T follicular helper cell (primary cell): ENCODE results near the gene RALBP1.

ENCODE experiments used
- DNase-seq: peaks from one replicate; pipeline ENCODE4 v3.0.0-alpha.2; 2020; ENCODE audit warnings: low read depth

Gene RALBP1

GRCh38 chr18:9547782-9548181 is 72.5 kb downstream of the RALBP1 start:
- DNase-seq: no peak

- DNase-seq: no peak
Measured at GRCh38 chr18:9549405-9549804, 74.1 kb downstream of the RALBP1 start.

DNA sequence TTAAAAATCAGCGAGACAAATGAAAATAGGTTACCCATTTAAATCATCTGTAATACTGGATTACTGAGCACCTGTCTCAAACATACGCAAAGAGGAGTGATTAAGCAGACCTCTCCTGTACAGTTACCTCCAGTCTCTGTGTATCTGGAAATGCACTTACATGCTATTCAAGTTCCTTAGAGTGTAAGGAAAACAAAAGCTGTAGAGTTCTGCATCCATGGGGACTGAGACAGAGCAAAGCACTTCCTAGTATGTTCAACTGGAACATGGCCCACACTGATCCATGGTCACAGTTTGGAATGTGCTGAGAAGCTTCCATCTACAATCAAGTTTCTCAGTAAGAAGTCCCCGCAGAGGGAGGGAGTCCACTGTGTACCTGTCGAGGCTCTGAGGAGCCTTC is 75.1 kb downstream of the RALBP1 start:
- no peak for DNase-seq

GRCh38 chr18:9552191-9552590 is 76.9 kb downstream of the RALBP1 start:
- no peak for DNase-seq

GRCh38 chr18:9552616-9553015 is 77.3 kb downstream of the RALBP1 start:
- no peak for DNase-seq

- DNase-seq: no peak
Measured at GRCh38 chr18:9557250-9557943, 82.1 kb downstream of the RALBP1 start.

DNA sequence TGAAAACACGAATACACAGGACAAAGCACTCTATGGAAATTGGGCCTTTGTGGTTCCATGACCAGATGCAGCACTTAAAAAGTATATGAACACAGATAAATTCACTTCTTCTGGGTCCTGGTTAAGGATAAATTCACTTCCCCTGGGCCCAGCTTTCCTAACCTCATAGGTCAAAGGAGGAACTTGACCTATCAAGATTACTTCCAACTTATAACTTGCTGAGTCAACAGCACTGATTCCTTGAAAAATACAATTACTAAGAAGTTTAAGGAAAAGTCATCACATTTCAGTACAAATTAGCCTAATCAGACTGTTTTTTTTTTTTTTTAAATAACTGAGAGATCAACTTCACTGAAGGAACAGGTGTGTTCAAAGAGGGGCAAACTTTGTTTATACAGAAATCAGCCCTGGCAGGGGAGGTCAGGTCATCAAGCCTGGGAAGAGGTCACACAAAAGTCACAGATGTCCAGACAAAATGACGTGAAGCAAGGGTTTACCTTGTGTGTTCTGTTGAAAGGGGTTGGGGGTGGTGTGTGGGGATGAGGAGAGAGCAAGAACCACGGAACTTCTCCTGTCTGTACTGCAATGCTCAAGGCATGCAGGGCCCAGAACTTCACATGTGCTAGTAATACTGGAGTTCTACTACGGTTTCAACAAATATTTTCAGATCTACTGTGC is 83.2 kb downstream of the RALBP1 start:
- DNase-seq: no peak

DNA sequence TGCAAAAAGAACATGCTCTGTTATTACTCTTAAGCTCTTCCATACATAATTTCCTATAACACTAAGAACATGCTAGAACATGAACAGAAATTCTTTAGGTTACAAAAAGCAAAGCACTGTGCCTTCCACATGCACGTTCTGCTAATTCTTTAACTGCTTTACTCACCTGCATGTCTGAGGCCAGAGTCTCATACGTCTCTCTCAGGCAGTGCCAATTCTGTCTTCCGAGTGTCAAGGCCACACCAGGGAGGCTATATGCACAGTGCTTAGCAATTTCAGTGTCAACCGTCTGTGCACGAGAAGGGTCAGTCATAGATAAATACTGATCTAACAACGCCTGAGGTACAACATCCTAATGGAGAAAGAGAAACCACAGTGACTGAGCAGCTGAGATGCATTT is 83.9 kb downstream of the RALBP1 start:
- DNase-seq: no peak

- no peak for DNase-seq
Measured at GRCh38 chr18:9561759-9562158, 86.4 kb downstream of the RALBP1 start.

- DNase-seq: no peak
Measured at GRCh38 chr18:9562584-9562983, 87.3 kb downstream of the RALBP1 start.

GRCh38 chr18:9563331-9563730 is 88.0 kb downstream of the RALBP1 start:
- no peak for DNase-seq

DNA sequence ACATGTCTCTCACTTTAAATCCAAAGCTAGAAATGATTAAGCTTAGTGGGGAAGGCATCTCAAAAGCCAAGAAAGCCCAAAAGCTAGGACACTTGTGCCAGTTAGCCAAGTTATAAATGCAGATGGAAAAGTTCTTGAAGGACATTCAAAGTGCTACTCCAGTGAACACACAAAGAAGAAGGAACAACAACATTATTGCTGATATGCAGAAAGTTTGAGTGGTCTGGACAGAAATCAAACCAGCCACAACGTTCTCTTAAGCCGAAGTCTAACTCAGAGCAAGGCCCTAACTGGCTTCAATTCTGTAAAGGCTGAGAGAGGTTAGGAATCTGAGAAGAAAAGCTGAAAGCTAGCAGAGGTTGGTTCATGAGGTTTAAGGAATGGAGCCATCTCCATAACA is 90.1 kb downstream of the RALBP1 start:
- no peak for DNase-seq

DNA sequence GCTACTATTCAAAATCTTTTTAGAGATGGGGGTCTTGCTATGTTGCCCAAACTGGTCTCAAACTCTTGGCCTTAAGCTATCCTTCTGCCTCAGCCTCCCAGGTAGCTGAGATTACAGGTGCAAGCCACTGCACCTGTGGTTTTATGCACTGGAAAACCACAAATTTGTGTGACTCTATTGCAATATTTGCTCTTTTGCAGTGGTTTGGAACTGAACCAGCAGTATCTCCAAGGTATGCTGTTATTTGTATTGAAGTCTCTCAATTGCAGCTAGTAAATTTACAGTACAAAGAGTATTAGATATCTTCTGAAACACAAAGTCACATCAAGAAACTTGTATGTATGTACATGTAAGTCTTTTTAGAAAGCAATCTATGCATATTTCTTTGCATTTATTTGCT is 92.9 kb downstream of the RALBP1 start:
- no peak for DNase-seq

- no peak for DNase-seq
Measured at GRCh38 chr18:9569178-9569577, 93.9 kb downstream of the RALBP1 start.

DNA sequence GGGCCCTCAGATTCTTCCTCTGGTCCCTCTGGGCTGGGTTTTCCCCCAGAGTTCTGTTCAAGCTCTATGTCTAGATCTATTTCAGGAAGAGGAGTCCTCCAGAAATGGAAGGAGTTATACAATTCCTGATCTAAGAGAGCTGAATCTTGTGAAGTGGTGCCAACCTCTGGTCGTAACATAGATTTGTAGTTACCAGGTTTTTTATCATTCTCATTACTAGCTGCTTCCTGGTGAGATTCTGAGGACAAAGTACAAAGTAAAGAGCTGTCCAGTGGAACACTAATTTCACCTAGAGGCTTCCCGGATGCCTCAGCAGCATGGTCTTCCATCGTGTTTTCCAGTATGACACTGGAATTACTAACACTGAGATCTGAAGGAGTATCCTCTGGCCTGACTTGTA is 94.9 kb downstream of the RALBP1 start:
- DNase-seq: no peak

DNA sequence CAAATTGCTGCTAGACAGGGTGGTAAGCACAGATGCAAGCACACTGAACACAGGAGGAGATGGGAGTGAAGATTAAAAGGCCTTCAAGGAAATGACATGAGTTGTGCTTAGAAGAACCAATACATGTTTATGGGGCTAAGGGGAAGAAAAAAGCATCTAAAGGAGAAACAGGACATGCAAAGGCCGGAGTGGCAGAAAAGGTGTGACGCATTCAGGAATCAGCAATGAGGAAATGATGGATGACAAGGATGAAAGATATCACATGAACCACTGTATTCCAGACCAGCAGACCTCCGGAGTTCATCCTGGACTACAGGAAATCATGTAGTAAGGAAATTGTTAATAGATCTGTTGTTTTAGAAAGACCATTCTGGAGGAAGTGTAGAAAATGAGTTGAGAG is 96.2 kb downstream of the RALBP1 start:
- DNase-seq: no peak

GRCh38 chr18:9574473-9575115 is 99.3 kb downstream of the RALBP1 start:
- no peak for DNase-seq

- no peak for DNase-seq
Measured at GRCh38 chr18:9575558-9575957, 100.2 kb downstream of the RALBP1 start.

DNA sequence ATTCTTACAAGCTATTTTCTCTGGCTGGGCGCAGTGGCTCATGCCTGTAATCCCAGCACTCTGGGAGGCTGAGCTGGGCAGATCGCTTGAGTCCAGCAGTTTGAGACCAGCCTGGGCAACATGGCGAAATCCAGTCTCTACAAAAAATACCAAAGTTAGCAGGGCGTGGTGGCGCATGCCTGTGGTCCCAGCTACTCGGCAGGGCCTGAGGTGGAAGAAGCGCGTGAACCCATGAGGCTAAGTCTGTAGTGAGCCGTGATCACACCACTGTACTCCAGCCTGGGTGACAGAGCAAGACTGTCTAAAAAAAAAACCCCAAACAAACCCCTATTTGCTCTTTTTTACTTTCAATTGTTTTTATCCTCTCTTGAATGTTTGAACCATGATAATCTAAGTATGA is 102.0 kb downstream of the RALBP1 start:
- no peak for DNase-seq

- no peak for DNase-seq
Measured at GRCh38 chr18:9578306-9578705, 103.0 kb downstream of the RALBP1 start.

GRCh38 chr18:9581667-9582066 is 106.4 kb downstream of the RALBP1 start:
- DNase-seq: no peak

DNA sequence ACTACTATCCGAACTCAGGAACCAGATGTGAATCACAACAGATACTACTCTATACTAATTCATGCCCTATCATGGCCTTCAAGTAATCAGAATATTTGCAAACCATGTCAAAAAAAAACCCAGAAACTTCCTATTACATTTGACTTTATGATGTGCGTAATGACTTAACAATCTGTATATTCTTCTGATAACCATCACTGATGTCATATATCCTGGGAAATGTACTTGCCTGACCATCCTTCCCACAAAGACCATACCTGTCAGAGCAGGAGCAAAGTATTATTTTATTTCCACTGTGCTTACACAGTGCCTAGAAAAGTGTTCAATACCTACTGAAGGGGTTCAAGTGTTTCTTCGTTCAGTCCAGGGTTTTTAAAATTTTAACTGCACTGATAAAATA is 111.5 kb downstream of the RALBP1 start:
- DNase-seq: no peak
